Glutamatergic neuron (in vitro differentiated cells): ENCODE data around the gene LRRC45. TPM values are rescaled to one million over a fixed set of nuclear protein-coding genes. Genes with fewer than 3 reads are reported as not detected.

Experiments used
- DNase-seq: peaks from one replicate; pipeline ENCODE4 v3.0.0; 2022
- H3K27ac Mint-ChIP-seq: one replicate; pipeline ENCODE4 v1.8.0; 2020; ENCODE audit warnings: mild to moderate bottlenecking, mixed read lengths, inconsistent platforms; ENCODE audit not compliant: unreplicated experiment
- H3K27me3 Mint-ChIP-seq: one replicate; pipeline ENCODE4 v1.8.0; 2020; ENCODE audit warnings: mild to moderate bottlenecking, moderate library complexity, mixed read lengths, inconsistent platforms; ENCODE audit not compliant: unreplicated experiment
- H3K36me3 Mint-ChIP-seq: one replicate; pipeline ENCODE4 v1.8.0; 2020; ENCODE audit warnings: mild to moderate bottlenecking, mixed read lengths, inconsistent platforms; ENCODE audit not compliant: unreplicated experiment
- H3K4me1 Mint-ChIP-seq: one replicate; pipeline ENCODE4 v1.8.0; 2020; ENCODE audit warnings: mild to moderate bottlenecking, low read depth, mixed read lengths, inconsistent platforms; ENCODE audit not compliant: unreplicated experiment
- H3K4me3 Mint-ChIP-seq: one replicate; pipeline ENCODE4 v1.8.0; 2020; ENCODE audit warnings: mild to moderate bottlenecking, mixed read lengths, inconsistent platforms; ENCODE audit not compliant: unreplicated experiment
- H3K9me3 Mint-ChIP-seq: one replicate; pipeline ENCODE4 v1.8.0; 2020; ENCODE audit warnings: mild to moderate bottlenecking, moderate library complexity, mixed read lengths, inconsistent platforms; ENCODE audit not compliant: unreplicated experiment
- total RNA-seq: library from RNA; stranded (reverse); fragmentation: NEBNext Ultra II Directional; extraction: Animal tissue kit (Norgen Biotek cat#: 25700); gene quantifications from one replicate; pipeline ENCODE4 v1.2.1, GENCODE V29; 2021; ENCODE audit not compliant: unreplicated experiment
- TF ChIP-seq, protein P1 (sequence below): fragments of 200-600 bp; sonication (generic); IDR thresholded peaks from one replicate; pipeline ENCODE4 v1.5.0; 2021; ENCODE audit not compliant: partially characterized antibody, unreplicated experiment

LRRC45 gene
- total RNA-seq, 1 donor from 2014 or later, result 29.6 TPM

DNA sequence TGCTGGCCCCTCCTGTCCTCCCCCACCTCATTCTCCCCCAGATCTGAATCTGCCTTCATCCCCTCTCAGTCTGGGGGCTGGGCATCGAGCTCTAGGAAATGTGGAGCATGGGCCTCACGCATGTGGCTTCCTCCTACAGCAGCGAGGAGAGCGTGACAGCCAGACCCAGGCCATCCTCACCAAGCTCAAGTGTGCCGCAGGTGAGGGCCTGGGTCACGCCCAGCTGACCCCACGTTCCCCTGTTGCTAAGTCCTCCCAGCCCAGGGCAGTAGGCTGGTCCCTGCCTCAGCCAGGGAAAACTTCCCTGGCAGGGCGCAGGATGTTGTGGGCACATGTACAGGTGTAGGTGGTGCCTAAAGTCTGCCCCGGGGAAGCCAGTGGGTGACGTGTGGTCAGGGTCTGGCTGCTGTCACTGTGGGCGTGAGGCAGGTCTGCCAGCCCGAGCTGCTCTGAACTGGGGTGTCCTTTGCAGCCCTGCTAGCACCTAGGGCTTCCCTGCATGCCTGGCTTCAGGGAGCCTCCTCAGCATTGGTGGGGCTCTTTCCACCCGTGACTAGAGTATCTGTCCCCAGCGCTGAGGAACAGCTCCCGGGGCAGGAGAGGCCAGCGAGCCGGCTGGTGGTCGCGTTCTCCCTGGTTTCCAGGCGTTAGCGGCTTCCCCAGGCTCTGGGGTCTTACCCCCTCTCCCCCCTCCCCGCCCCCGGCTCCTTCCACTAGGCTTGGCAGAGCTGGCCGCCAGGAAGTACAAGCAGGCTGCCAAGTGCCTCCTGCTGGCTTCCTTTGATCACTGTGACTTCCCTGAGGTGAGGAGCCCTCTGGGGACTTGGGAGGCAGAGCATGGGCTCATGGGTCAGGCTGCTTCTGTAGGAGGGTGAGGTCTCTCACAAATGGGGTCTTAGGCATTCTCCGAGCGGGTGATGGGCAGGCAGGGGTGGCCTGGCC lies 32.2 kb downstream of the LRRC45 start:
- Mint-ChIP-seq H3K27ac (no peak overlapping the region), H3K4me3 (no peak overlapping the region), H3K9me3 (no peaks in the 10 kb centered on the region), H3K27me3 (no peaks in the 10 kb centered on the region), H3K4me1 (no peaks in the 10 kb centered on the region), H3K36me3 (no peaks in the 10 kb centered on the region)
- TF ChIP-seq, protein P1, sequence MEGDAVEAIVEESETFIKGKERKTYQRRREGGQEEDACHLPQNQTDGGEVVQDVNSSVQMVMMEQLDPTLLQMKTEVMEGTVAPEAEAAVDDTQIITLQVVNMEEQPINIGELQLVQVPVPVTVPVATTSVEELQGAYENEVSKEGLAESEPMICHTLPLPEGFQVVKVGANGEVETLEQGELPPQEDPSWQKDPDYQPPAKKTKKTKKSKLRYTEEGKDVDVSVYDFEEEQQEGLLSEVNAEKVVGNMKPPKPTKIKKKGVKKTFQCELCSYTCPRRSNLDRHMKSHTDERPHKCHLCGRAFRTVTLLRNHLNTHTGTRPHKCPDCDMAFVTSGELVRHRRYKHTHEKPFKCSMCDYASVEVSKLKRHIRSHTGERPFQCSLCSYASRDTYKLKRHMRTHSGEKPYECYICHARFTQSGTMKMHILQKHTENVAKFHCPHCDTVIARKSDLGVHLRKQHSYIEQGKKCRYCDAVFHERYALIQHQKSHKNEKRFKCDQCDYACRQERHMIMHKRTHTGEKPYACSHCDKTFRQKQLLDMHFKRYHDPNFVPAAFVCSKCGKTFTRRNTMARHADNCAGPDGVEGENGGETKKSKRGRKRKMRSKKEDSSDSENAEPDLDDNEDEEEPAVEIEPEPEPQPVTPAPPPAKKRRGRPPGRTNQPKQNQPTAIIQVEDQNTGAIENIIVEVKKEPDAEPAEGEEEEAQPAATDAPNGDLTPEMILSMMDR, result no peak
- DNase-seq, result no peak

DNA sequence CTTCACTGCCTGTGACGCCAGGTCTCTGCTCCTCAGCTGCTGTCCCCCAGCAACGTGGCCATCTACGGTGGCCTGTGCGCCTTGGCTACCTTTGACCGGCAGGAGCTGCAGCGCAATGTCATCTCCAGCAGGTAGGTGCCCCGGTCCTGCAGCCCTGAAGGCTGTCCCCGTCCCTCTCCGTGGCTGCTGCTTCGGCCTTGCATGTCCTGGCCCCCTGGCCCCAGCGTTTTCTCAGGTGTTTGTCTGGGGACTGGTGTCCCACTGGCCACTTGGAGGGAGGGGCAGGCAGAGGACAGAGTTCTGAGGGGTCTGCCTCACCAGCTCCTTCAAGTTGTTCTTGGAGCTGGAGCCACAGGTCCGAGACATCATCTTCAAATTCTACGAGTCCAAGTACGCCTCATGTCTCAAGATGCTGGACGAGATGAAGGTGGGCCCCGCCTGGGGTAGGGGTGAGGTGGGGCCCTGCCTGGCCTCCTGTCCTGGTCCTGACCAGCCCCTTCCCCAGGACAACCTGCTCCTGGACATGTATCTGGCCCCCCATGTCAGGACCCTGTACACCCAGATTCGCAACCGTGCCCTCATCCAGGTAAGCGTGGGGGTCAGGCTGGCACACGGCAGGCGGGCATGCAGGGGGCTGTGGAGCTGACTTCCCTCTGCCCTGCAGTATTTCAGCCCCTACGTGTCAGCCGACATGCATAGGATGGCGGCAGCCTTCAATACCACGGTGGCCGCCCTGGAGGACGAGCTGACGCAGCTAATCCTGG lies 33.0 kb downstream of the LRRC45 start:
- H3K27me3 Mint-ChIP-seq, result no peaks in the 10 kb centered on the region
- DNase-seq, result no peak
- H3K4me1 Mint-ChIP-seq, result no peaks in the 10 kb centered on the region
- TF ChIP-seq, protein P1, result no peak
- no peaks in the 10 kb centered on the region for H3K9me3 Mint-ChIP-seq
- no peak overlapping the region for H3K27ac Mint-ChIP-seq
- no peak overlapping the region for H3K4me3 Mint-ChIP-seq
- no peaks in the 10 kb centered on the region for H3K36me3 Mint-ChIP-seq

DNA sequence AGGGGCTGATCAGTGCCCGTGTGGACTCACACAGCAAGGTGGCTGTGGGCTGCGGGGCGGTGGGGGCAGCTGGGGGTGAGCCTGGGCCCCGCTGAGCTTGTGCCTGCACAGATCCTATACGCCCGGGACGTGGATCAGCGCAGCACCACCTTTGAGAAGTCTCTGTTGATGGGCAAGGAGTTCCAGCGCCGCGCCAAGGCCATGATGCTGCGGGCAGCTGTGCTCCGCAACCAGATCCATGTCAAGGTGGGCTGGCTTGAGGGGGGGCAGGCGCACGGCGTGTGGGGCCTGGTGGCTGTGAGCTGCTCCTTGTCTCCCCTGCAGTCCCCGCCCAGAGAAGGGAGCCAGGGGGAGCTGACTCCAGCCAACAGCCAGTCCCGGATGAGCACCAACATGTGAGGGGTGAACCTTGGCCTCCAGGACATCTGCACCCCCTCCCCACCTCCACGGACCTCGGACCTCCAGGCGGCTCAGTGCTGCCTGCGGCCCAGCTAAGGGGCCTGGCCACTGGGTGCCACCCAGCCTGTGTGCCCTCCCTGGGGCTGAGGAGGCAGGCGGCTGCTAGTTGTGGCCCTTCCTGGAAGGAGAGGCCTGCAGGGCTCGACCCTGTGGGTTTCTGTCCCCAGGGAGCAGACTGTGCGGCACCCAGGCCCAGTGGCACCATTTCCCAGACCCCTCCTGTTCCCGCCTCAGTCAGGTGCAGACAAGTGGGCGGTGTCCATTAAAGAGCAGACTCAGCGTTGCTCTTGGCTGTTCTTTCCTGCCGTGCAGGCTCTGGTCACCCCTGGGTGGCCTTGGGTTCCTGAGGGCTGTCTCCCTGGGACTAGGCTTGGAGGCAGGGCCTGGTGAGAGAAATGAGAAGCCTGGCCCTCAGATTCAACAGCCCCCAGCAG lies 33.9 kb downstream of the LRRC45 start:
- H3K27ac Mint-ChIP-seq, result no peak overlapping the region
- no peak for DNase-seq
- no peaks in the 10 kb centered on the region for H3K4me1 Mint-ChIP-seq
- H3K9me3 Mint-ChIP-seq, result no peaks in the 10 kb centered on the region
- no peaks in the 10 kb centered on the region for H3K27me3 Mint-ChIP-seq
- H3K36me3 Mint-ChIP-seq, result no peaks in the 10 kb centered on the region
- TF ChIP-seq, protein P1, result no peak
- no peak overlapping the region for H3K4me3 Mint-ChIP-seq

DNA sequence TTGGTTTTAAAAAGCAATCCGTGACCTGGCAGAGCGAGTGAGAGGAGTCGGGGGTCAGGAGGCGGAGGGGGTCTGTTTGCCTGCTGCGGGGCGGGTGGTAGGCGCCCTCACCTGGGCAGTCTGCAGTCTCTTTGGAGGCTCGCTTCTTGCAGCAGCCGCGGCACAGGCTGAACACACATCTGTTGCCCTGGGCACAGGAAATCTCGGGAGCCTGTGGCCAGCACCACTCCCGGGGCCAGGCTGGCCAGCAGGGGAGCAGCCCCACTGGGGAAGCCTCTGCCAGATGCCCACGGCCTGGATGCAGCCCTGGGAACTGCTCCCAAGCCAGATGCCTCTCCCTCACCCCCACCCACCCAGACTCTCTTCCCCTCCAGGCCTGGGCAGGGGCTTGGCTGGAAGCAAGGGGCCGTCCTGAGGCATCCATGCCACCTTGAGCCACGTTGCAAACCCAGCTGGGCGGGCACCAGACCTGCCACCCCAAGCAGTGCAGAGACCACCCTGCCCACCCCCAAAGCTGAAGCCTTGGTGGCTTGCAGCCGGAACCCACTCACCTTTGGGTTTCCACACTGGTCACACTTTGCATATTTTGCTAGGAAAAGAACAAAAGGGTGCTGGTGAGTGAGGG lies 35.2 kb downstream of the LRRC45 start:
- Mint-ChIP-seq H3K9me3 (no peaks in the 10 kb centered on the region), H3K27me3 (no peaks in the 10 kb centered on the region), H3K36me3 (no peaks in the 10 kb centered on the region), H3K4me3 (no peak overlapping the region), H3K4me1 (no peaks in the 10 kb centered on the region), H3K27ac (no peak overlapping the region)
- TF ChIP-seq, protein P1, result no peak
- no peak for DNase-seq
